ENCODE results near the gene OS9. TPM values are rescaled to one million over a fixed set of nuclear protein-coding genes. Genes with fewer than 3 reads are reported as not detected.
A peak's percentile ranks its signal among the peaks of the same experiment; 100 is the strongest.

OS9 gene
- polyA plus RNA-seq, 12 donors, result 98.8 to 179 (median 121) TPM; not detected in 1

DNA sequence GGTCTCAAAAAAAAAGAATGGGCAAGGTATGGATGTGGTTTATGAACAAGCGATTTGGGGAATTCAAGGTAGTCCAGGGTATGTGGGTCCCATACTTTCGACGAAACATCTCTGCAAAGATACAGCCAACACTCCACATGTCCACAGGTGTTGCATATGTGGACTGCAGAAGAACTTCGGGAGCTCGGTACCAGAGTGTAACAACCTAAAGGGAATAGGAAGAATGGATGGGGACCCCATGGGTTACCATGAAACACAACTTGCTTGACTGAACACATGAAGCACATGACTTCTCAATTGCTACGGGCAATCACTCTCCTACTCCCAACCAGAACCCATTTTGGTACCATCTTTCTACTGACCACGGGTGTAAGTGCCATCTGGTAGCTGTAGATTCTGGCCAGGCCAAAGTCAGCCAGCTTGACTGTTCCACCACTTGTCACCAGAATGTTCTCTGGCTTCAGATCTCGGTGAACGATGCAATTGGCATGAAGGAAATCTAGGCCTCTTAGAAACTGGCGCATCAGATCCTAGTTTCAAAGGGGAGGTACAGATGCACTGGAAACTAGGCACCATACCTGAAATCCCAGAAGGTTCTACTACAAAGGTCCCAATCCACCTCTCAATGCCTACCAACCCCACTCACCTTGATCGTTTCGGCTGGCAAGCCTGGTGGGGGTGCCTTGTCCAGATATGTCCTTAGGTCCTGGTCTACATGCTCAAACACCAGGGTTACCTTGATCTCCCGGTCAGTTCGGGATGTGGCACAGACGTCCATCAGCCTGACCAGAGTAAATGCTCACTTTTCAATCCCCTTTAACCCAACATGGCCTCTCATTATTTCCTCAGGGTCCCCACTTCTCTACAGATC lies 56.9 kb downstream of the OS9 start:
- no peak for DNase-seq

DNA sequence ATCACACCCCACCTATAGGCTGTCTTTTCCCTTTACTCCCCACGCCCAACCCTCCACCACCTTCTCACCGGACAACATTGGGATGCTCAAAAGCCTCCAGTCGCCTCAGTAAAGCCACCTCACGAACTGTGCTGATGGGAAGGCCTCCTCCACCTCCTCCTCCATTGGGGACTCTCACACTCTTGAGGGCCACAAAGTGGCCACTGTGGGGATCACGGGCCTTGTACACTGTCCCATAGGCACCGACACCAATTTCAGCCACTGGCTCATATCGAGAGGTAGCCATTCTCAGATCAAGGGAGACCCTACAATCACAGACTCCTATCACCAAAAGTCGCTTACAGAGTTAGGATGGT lies 57.5 kb downstream of the OS9 start:
- DNase-seq, result no peak

DNA sequence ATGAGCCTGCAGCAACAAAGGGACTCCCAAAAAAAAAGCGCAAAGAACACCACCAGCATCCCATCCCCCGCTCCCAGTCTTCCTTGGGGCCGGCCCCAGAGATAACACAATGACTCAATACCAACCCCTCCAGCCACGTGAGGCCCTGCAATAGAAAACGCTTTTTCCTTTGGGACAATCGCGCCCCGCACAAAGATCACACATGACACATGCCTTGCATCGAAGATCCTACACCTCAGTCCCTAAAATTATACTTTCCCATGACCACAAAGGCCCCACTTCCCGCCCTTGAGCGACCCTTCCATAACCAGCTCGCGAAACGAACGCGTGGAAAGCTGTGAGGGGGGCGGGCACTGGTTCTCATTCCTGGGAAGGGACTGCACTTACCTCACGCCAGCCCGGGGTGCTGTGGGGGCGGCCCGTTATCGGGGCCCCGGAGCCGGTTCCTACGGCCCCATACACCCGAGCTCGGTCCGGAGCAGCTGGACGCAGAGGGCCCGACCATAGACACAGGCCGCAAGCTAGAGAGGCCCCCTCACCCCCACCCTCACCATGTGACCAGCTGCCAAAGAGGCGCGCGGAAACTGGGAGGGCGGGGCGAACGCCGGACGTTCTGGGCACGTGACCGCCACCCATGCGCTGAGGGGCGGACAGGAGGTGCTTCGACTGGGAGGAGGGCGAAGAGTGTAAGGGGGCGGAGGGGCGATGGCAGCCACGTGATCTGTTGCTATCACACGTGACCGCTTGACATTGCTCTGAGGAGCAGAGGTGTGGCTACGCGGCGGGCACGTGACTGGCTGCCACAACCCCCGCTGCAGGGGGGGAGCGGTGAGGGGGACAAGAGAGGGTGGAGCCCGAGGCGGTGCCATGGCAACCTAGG lies 58.1 kb downstream of the OS9 start, which contains the start of gene CDK4:
Gene CDK4 (minus strand): TSS at position 523 of the 880 bp plus-strand sequence. CDS start 593 bp downstream, outside the sequence.
- peak; percentile 98 for DNase-seq

DNA sequence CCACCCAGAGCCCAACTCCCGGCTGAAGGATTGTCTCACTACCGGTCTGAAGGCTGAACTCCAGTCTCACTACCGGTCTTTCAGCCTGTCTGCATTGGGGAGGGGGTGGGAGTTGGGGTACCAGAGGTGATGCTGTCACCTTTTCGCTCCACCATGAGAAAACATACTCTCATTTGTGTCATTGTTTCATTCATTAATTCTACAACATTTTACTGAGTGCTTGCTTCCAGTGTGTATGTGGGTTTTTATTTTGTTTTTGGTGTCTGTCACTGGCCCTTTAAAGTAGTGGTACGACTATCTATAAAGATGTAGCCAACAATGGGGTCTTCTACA lies 58.7 kb downstream of the OS9 start:
- DNase-seq, result no peak

DNA sequence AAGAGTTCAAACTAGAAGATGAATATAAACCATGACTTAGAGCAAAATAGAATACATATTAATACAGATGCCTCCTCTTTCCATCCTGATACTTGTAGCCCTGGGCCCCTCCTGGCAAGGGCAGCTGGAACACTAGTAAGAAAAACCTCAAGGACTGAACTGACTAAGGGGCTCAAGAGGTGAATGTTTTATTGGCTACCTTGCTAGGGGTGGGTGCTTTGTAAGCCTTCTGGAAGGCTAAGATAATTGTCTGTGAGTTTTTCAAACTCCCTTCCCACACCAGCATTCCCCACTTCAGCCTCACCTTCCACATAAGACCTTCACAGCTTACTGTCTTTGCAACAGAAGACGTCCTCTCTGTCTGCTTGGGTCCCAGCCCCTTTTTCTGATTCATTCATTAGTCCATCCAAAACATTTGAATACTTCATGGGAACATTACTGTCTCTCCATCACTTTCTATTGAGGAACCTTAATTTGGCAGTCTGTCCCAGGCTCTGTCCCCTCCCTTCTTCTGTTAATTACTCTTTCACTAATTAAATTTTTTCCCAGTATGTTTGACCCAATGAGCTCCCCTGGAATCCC lies 59.9 kb downstream of the OS9 start:
- DNase-seq, result no peak

DNA sequence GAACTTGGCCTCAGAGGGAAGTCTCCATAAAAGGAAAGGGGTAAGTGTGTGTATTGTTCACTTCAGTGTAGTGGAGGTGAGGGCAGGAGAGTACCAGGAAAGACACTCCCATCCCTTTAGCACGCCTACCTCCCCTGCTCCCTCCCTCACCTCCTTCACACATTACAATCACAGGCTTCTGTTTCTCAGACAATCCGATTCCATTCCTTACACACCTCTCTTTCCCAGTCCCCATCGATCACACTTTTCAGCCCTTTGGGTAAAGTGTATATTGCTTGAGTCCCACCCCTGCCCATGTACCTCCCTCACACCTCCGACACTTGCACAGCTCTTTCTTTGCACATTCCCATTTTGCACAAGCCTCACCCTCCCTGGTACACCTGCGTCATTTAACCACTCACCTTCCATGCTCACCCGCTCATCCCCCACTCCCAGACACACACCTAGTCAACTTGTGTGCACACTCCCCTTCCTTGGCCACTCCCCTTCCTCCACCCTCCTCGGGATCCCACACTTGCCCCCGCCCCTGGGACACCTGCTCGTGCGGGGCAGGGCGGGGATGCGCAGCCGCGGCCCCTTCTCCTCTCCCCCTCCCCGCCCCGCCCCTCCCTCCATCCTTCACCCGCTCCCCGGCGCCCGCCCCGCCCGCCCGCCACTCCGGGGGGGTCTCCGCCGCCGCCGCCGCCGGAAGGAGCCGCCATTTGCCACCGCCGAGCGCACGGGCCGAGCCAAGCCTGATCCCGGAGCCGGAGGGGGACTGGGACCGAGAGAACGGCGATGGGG lies 60.7 kb downstream of the OS9 start, which contains the start of gene MARCHF9:
Gene MARCHF9 (plus strand): TSS at position 693 of the 783 bp plus-strand sequence. CDS start 426 bp downstream, outside the sequence.
- DNase-seq, result no peak

DNA sequence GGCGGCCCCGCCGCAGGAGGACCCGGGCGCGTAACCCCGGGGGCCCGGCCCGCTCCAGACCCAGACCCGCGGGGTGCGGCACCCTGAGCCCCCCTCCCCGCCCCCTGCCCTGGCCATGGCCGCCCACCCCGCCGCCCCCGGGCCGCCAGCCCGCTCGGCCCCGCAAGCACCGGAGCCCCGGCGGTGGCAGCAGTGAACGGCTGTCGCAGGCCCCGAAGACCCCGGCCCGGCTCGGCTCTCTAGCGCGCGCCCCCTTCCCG lies 61.2 kb downstream of the OS9 start:
- no peak for DNase-seq

DNA sequence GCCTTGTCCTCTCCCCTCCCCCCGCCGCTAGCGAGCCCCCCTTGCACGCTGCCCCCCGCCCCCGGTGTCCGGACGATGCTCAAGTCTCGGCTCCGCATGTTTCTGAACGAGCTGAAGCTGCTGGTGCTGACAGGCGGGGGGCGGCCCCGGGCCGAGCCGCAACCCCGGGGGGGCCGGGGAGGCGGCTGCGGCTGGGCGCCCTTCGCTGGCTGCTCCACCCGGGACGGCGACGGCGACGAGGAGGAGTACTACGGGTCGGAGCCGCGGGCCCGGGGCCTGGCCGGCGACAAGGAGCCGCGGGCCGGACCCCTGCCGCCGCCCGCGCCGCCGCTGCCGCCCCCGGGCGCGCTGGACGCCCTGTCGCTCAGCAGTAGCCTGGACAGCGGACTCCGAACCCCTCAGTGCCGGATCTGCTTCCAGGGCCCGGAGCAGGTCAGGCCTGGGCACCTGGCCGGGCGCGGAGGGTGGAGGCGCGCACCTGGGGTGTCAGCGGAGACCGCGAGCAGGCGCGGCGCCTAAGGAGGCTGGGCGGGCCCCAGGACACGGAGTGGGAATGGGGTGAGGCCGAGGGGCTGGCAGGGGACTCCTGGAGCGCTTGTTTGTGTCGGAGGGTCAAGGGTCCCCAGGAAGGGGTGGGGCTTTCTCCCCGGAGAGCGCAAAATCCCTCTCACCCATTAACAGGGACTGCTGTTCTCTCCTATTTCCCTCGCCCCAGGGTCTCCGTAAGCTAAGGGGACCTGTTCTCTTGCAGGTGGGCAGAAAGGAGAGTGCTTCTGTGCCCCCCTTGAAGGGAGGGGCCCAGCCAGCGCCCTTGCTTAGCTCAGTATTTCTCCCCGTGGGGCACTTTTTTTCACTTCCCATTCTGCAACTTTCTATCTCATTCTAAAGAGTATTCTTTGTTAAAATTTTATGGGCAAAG lies 61.8 kb downstream of the OS9 start:
- no peak for DNase-seq

DNA sequence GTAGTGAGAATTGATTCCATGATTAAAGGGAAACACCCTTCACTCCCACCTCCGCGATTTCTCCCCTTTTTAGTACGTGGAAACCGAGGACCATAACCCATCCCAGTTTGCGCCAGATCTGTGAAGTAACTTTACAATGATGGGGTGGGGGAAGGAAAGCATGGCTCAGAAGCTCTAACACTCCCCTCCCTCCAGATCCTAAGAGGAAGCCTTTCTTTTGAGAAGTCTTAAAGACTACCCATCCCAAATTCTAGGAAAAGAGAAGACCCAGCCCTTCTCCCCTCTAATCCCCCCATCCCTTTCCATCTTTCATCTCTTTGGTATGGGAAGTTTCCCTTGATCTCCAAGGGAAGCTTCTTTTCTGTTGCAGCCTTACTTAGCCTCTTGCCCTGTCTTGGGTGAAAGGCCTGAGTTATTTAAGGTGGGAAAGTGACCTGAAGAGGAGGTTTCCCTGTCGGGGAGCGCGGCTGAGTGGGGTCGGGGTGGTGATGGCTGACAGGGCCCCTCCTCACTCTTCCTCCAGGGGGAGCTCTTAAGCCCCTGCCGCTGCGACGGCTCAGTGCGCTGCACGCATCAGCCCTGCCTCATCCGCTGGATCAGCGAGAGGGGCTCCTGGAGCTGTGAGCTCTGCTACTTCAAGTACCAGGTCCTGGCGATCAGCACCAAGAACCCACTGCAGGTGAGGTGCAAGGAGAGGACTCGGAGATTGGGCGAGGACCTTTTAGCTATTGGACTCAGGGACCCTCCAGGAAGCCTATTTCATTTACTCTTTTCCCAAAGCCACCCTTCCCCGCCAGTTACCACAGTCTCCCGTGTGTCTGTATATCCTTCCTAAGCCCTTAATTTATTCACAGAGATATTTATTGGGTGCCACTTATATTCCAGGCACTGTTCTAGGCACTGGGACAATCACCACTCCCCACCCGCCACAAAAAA lies 62.7 kb downstream of the OS9 start:
- DNase-seq, result no peak

DNA sequence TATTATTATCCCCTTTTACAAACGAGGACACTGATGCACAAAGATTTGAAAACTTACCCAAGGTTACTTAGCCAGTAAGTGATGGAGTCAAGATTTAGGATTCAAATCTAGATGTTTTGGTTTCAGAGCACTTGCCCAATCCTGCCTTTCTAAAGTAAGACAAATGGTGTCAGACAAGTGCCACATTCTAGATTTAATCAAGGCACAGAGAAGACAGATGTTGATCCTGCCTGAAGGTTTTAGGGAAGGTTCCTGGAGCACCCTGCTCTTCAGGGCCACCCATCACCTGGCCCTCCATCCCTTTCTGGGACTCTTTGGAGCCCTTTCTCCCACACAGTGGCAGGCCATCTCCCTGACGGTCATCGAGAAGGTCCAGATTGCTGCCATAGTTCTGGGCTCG lies 63.8 kb downstream of the OS9 start:
- DNase-seq, result no peak

DNA sequence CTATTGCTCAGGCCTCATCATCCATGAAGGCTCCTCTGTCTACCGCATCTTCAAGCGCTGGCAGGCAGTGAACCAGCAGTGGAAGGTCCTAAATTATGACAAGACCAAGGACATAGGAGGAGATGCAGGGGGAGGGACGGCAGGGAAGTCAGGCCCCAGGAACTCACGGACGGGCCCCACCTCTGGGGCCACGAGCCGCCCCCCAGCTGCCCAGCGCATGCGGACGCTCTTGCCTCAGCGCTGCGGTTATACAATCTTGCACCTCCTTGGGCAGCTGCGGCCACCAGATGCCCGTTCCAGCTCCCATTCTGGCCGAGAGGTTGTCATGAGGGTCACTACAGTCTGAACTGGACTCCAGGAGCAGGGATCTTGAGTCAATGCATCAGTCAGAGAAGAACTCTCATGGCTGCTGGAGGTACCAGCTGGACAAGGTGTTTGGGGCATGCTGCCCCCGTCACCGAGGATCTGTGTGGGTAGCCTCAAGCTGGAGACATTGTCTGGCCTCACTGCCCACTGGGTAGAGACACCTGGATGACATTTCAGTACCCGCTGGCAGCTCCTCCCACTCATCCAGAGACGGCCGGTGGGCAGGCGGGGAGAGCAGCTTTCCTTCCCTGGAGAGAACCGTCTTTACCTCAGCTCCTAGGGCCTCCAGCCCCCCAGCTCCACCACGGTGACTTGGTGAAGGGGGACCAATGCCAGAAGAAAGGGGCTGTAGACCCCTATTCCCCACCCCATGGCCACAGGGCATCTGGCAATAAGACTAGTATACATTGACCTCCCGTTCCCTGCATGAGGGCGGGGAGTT lies 64.8 kb downstream of the OS9 start:
- no peak for DNase-seq

DNA sequence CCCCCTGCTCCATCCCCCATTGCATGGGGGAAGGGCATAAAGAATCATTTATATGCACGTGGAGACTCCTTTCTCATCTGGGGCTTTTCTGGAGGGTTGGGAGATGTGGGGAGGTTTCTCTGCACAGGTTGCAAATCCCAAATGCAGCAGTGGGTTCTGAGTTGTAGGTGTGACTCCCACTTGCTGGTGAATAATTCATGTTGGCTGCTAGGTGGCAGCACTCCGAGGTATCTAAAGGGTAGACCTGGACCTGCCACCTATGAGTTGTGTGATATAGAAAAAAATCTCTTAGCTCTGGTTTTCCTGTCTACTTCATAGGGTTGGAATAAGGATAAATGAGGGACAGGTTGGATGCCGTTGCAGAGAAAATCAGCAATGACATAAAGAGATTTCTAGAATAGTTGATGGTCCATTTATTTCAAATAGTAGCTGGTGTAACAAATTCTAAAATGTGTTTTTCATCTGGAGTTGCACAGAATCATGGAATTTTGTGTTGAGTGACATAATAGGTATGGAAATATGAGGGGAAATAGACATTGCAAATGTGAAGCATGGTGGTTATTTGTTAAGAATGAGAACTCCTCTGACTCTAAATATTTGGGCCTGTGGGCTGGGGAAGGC lies 65.5 kb downstream of the OS9 start:
- DNase-seq, result no peak

DNA sequence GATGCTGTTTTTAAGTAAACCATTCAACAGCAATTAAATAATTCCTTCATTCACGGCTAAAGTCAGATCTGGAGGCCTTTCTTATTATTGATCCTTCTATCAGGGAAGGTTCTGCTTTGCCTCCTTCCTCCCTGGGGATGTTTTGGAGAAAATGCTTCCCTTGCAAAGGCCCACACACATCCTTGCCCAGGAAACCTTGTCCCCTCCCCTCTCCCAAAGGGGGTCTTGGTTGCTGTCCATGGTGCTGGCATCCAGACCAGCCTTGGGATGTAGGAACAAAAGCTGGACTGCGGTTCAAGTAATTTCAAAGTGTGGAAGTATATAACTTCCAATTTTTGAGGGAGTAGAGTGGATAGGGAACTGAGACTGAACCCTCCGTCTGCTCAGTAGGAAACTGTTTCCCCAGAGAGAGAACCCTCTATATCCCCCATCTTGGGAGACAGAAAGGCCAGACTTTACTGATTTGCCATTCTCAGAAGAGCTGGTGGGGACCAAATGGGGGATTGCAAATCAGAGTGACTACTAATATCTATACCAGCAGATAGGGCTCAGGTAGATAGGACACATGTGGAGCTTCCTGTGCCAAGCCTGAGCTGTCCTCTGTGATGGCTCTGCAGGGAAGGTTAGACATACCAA lies 66.5 kb downstream of the OS9 start:
- DNase-seq, result no peak

DNA sequence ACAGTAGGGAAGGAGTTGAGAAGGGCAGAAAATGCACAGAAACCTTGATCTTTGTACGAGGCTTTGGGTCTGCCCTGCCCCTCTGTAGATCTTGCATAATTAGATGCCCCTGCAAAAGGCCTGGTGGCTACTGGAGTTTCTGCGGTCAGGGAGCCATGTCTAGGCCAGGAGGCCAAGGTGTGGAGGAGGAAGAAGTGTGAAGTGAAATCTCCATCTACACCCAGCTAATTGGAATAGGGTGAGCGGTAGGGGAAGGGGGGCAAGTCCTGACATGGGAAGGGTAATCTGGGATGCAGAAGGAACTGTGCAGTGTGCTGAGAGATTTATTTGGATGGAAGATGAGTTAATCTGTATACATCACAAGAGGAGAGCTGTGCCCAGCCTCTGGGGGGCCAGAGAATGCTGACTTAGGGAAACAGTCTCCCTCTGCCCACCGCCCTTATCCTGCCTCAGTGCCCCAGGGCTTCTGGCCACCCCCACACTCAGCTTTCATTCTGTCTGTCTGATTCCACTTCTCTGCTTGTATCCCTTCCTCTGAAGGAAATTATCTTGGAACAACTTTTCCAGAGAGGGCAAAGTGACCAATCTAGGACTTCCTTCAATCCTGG lies 67.6 kb downstream of the OS9 start:
- no peak for DNase-seq

DNA sequence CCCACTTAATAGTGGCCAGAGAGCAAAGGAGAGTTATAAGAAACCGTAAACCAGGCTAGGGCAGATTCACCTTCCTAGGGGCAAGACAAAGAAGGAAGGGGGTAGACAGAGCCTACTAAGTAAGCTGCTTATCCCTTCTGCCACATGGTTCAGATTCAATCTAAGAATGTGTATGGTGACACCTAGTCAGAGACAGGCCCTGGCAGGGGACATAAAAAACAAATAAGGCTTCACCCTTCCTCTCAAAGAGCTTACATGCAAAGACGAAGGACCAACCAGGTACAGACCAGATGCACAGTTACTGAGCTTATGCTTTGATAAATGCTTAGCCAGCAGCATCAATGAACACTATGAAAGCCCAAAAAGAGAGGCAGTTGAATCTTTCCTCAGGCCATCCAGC lies 68.5 kb downstream of the OS9 start:
- DNase-seq, result no peak

DNA sequence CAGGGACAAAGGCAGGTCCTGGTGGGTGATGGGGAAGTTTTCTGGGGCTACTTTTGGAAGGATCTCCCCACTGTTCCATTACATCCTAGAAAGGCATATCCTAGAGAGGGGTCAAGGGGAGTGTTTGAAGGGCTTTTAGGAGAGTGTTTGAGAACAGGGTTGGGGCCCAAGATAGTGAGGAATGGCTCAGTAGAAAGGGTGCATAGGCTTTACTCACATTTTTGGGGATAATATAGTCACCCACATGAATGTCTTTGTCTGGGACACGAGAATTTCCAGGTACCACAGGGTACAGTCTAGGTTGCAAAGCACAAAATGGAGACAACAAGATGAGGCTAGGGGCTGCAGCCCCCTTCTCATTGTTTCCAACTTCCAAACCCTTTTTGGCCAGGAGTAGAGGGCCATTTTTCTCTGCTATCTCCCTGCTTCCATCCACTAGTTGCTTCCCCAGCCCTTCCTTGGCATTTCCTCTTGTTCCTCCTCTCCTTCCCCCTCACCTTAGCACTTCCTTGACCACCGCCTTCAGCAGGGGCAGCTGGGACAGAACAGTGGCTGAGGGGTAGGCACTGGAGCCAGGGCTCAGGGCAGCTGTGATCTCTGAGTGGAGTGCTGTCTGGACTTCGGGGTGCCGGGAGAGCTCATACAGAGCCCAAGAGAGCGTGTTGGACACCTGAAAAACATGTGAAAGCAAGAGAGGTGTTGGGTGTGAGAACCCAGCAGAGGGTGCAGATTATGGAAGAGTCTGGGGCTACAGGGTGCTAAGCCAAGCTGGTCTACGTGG lies 70.1 kb downstream of the OS9 start:
- no peak for DNase-seq

DNA sequence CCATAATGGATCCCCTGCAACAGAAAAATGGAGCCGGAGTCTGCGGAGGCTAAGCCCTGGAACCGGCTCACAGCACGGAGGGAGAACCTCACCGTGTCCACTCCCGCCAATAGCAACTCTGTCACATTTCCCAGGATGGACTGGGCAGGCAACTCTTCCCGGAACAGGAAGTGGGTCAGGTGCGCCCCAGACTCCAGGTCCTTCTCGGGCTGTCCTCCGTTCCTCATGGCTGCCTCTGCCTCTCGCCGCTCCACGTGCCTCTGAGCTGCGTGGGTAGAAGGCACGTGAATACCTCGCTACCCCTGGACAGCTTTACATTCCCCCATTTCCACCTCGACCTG lies 70.7 kb downstream of the OS9 start:
- no peak for DNase-seq

All from muscle of arm (tissue), 12 donors.